GM19023 (cell line): ENCODE data around the gene PRR20A.
"Not testable (repeated sequence)": the region's sequence is repeated elsewhere in the genome, so short reads cannot be mapped to it uniquely, and the experiment has no call there.

Experiments
- ATAC-seq: cut with Tn5 transposase; IDR thresholded peaks from one replicate; pipeline ENCODE4 v1.9.1; 2021; ENCODE audit warnings: mild to moderate bottlenecking, moderate library complexity; ENCODE audit not compliant: unreplicated experiment

The PRR20A gene

DNA sequence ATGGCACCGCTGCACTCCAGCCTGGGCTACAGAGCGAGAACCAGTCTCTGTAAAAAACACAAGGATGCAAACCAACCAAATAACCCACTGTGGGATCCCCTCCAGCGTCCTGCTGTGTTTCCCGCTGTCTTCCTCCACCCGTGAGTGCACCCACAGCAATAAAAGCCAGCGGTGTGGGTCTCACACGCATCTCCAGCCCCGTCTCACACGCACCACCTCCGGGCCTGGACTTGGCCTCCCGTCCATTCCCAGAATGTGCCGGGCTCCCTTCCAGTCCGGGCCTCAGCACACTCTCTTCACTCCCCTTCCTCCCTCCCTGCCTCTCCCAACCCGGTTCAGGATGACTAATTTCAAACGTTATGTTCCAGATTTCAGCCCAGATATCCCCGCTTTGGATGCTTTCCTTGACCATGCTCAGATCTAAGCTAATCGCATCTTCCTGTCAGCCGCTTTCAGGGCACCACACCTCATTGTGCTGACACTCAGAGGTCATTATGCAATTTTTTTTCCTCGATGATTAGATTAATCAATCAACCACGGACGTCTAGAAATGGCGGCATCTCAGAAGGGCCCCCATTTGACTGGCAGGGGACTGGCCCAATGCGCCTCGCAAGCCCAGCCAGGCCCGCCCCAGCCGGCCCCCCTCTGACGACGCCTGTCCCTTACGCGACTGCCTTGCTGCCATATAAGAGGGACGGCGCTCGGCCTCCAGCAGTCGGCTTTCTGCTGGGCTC is at the start of gene PRR20A:
PRR20A (plus strand) TSS at position 684 of the 734 bp plus-strand sequence. CDS start 387 bp downstream, outside the sequence.
- not testable (repeated sequence) for ATAC-seq

DNA sequence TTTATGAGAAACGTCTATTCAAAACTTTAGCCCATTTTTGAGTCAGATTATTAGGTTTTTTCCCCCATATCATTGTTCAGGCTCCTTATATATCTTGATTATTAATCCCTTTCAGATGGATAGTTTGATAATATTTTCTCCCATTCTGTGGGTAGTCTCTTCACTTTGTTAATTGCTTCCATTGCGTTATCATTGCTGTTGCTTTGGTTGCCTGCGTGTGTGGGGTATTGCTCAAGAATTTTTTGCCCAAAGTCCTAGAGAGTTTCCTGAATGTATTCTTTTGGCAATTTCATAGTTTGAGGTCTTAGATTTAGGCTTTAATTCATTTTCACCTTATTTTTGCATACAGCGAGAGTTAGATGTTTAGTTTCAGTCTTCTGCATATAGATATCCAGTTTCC is 25.8 kb upstream of the PRR20A start:
- ATAC-seq, result no peak

GRCh38 chr13:57123681-57124080 is 17.0 kb upstream of the PRR20A start:
- ATAC-seq, result no peak

- no peak for ATAC-seq
These were observed 11.8 kb upstream of the PRR20A start for GRCh38 chr13:57128909-57129308.

DNA sequence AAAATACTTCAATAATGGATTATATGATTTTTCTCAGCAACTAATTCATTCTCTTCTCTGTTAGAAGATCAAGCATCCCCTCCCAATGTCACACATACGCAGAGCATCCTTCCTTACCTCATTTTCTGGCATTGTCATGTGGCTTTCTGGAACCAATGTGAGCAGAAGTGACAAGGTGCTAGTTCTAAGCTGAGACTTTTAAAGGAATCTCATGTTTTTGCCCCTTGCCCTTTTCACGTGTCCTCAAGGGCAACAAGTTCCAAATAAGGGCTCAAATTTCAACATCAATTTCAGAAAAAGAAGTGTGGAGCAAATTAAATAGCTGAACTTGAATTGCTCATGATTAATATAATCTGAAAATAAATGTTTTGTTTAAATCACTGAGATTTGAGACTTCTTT is 4.6 kb upstream of the PRR20A start:
- ATAC-seq, result no peak

GRCh38 chr13:57137585-57137984 is 3.1 kb upstream of the PRR20A start:
- ATAC-seq, result no peak

- no peak for ATAC-seq
These were observed 1.7 kb upstream of the PRR20A start for GRCh38 chr13:57138988-57139387.

GRCh38 chr13:57139781-57140180 is 937 bp upstream of the PRR20A start:
- not testable (repeated sequence) for ATAC-seq

GRCh38 chr13:57147188-57147587 is 6.5 kb downstream of the PRR20A start, which contains the start of gene PRR20B:
PRR20B (plus strand) TSS chr13:57147488; CDS start chr13:57147875, 387 bp downstream.
- not testable (repeated sequence) for ATAC-seq

- ATAC-seq, result not testable (repeated sequence)
These were observed 7.4 kb downstream of the PRR20A start for GRCh38 chr13:57148106-57148505.

- ATAC-seq, result not testable (repeated sequence)
These were observed 13.0 kb downstream of the PRR20A start, which contains the start of gene PRR20C for GRCh38 chr13:57153761-57154160. PRR20C (plus strand) TSS chr13:57154061; CDS start chr13:57154448, 387 bp downstream.

- not testable (repeated sequence) for ATAC-seq
These were observed 19.6 kb downstream of the PRR20A start, which contains the start of gene PRR20D for GRCh38 chr13:57160332-57160731. PRR20D (plus strand) TSS chr13:57160632; CDS start chr13:57161019, 387 bp downstream.

DNA sequence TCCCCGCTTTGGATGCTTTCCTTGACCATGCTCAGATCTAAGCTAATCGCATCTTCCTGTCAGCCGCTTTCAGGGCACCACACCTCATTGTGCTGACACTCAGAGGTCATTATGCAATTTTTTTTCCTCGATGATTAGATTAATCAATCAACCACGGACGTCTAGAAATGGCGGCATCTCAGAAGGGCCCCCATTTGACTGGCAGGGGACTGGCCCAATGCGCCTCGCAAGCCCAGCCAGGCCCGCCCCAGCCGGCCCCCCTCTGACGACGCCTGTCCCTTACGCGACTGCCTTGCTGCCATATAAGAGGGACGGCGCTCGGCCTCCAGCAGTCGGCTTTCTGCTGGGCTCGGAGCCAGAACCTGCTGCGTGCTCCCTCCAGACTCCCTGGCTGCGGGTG is 26.2 kb downstream of the PRR20A start, which contains the start of gene PRR20E:
PRR20E (plus strand) TSS at position 301 of the 400 bp plus-strand sequence. CDS start 387 bp downstream, outside the sequence.
- ATAC-seq, result not testable (repeated sequence)

- no peak for ATAC-seq
These were observed 50.9 kb downstream of the PRR20A start for GRCh38 chr13:57191667-57192066.
